ENCODE measurements around the gene NBEA.

Gene NBEA

GRCh38 chr13:35690581-35691207, 748.6 kb downstream of the NBEA start:
- no peak for DNase-seq

GRCh38 chr13:35693134-35693784, 751.2 kb downstream of the NBEA start:
- DNase-seq: no peak

GRCh38 chr13:35694031-35694430, 752.0 kb downstream of the NBEA start:
- no peak for DNase-seq

- no peak for DNase-seq
Observed at GRCh38 chr13:35694549-35695447, 752.7 kb downstream of the NBEA start.

GRCh38 chr13:35695448-35695770, 753.3 kb downstream of the NBEA start:
- DNase-seq: no peak

- DNase-seq: no peak
Observed at GRCh38 chr13:35697186-35697730, 755.2 kb downstream of the NBEA start.

GRCh38 chr13:35698911-35699576, 757.0 kb downstream of the NBEA start:
- no peak for DNase-seq

- DNase-seq: no peak
Observed at GRCh38 chr13:35699825-35700510, 757.9 kb downstream of the NBEA start.

- no peak for DNase-seq
Observed at GRCh38 chr13:35700671-35701070, 758.6 kb downstream of the NBEA start.

GRCh38 chr13:35702316-35702715, 760.2 kb downstream of the NBEA start:
- no peak for DNase-seq

GRCh38 chr13:35703061-35703460, 761.0 kb downstream of the NBEA start:
- DNase-seq: no peak

- no peak for DNase-seq
Observed at GRCh38 chr13:35704331-35704730, 762.3 kb downstream of the NBEA start.

GRCh38 chr13:35706281-35706680, 764.2 kb downstream of the NBEA start:
- DNase-seq: no peak

- no peak for DNase-seq
Observed at GRCh38 chr13:35706721-35707120, 764.7 kb downstream of the NBEA start.

- no peak for DNase-seq
Observed at GRCh38 chr13:35711909-35712308, 769.8 kb downstream of the NBEA start.

GRCh38 chr13:35712907-35713761, 771.1 kb downstream of the NBEA start:
- DNase-seq: no peak

GRCh38 chr13:35714121-35714520, 772.1 kb downstream of the NBEA start:
- no peak for DNase-seq

GRCh38 chr13:35714588-35715377, 772.7 kb downstream of the NBEA start:
- no peak for DNase-seq

GRCh38 chr13:35716186-35716585, 774.1 kb downstream of the NBEA start:
- DNase-seq: no peak

GRCh38 chr13:35716729-35717128, 774.7 kb downstream of the NBEA start:
- no peak for DNase-seq

GRCh38 chr13:35718084-35718483, 776.0 kb downstream of the NBEA start:
- no peak for DNase-seq

Measured in activated CD4-positive, alpha-beta T cell treated with anti-CD3 and anti-CD28 coated beads, Interleukin-10, Interleukin-2, amounts not matched to agents 100 ng/mL and 50 ng/mL, durations not matched to agents 16 hours and 8 hours (primary cell).